Lung (tissue), 16 donors: ENCODE data around the gene BMP3. TPM values are rescaled to one million over a fixed set of nuclear protein-coding genes. Genes with fewer than 3 reads are reported as not detected.

ENCODE experiments used
- ATAC-seq: fragments of 200-7000 bp; cut with Tn5 transposase; one replicate; pipeline ENCODE4 v1.9.1; 2020; ENCODE audit warnings: moderate number of reproducible peaks; ENCODE audit not compliant: insufficient read depth, low FRiP score
- DNase-seq, 3 donors: peaks; one replicate each; pipeline ENCODE4 v3.0.0-alpha.2; 2013 to 2017
- H3K27ac ChIP-seq, 2 donors: one replicate each; pipeline ENCODE4 v1.5.1; 2013; ENCODE audit warnings: mild to moderate bottlenecking in 2 of 2, moderate library complexity in 2 of 2, control low read depth in 1 of 2, inconsistent platforms in 1 of 2, low read depth in 1 of 2, low read length in 1 of 2
- H3K27me3 ChIP-seq, 3 donors: one replicate each; pipeline ENCODE4 v1.5.1; 2013; ENCODE audit warnings: low read length in 2 of 3; ENCODE audit not compliant: control insufficient read depth in 3 of 3, insufficient read depth in 3 of 3
- H3K36me3 ChIP-seq, 4 donors: one replicate each; pipeline ENCODE4 v1.5.1; 2013; ENCODE audit warnings: low read length in 4 of 4, mild to moderate bottlenecking in 1 of 4, moderate library complexity in 1 of 4; ENCODE audit not compliant: control insufficient read depth in 4 of 4, insufficient read depth in 4 of 4
- H3K4me1 ChIP-seq, 5 donors: one replicate each; pipeline ENCODE4 v1.5.1; 2013; ENCODE audit warnings: low read length in 5 of 5, mild to moderate bottlenecking in 2 of 5, moderate library complexity in 1 of 5; ENCODE audit not compliant: control insufficient read depth in 5 of 5, insufficient read depth in 5 of 5
- H3K4me3 ChIP-seq: one replicate; pipeline ENCODE4 v1.5.1; 2013; ENCODE audit warnings: mild to moderate bottlenecking, control low read depth, moderate library complexity
- H3K9ac ChIP-seq, 2 donors: one replicate each; pipeline ENCODE4 v1.5.1; 2013; ENCODE audit warnings: low read length in 2 of 2, control low read depth in 1 of 2; ENCODE audit not compliant: insufficient read depth in 1 of 2
- H3K9me3 ChIP-seq, 4 donors: one replicate each; pipeline ENCODE4 v1.5.1; 2013; ENCODE audit warnings: low read length in 3 of 4, mild to moderate bottlenecking in 1 of 4, moderate library complexity in 1 of 4; ENCODE audit not compliant: control insufficient read depth in 4 of 4, insufficient read depth in 3 of 4
- CTCF ChIP-seq: IDR thresholded peaks from 2 replicates; pipeline ENCODE4 v1.5.1; 2012; ENCODE audit warnings: mild to moderate bottlenecking; ENCODE audit errors: control extremely low read depth, extremely low read depth
- WGBS, 2 donors: extraction: QIAGEN DNeasy Blood & Tissue Kit; methylation state at CpG; one replicate each; pipeline ENCODE4 v1.1.7; 2013; 5-methylcytosine and 5-hydroxymethylcytosine counted together
- long read RNA-seq, 5 donors: transcript quantifications; one replicate each; lab custom pipeline, GENCODE V29; 2026
- polyA plus RNA-seq, 2 donors: library from polyadenylated mRNA; stranded (reverse); fragments of 200-250 nt; gene quantifications; one replicate each; pipeline ENCODE4 v1.2.1, GENCODE V29; 2013
- total RNA-seq, 2 donors: library from RNA; depleted of rRNA in 1 of 2; stranded (reverse); fragments of >200 nt in 1 of 2; gene quantifications; one replicate each; pipeline ENCODE4 v1.2.1, GENCODE V29; 2014 to 2021
- donor health status: control.
- donor health status: control.
- donor health status: Bipolar disorder and iron deficiency.
- donor health status: healthy.
- donor health status: DM: yes; HTN: yes; CAD: no.

BMP3 gene
- 10 to 100 TPM in 1 of 2 donors, 1 to 10 TPM in 1; 7.7 to 24.1 TPM for total RNA-seq
- 1 to 10 TPM; 1.6 to 2.6 TPM for polyA plus RNA-seq
- long read RNA-seq, donor 1, full-length matches to known transcripts: 22 of 37 reads
- long read RNA-seq, donor 1, partial matches to known transcripts: 9 of 37 reads
- long read RNA-seq, donor 1, other reads (novel, unspliced or antisense): 6 of 37 reads
- long read RNA-seq, donor 2, full-length matches to known transcripts: 3 of 10 reads
- long read RNA-seq, donor 2, partial matches to known transcripts: 7 of 10 reads
- long read RNA-seq, donor 2, other reads (novel, unspliced or antisense): 0 of 10 reads
- long read RNA-seq, donor 3, full-length matches to known transcripts: 8 of 24 reads
- long read RNA-seq, donor 3, partial matches to known transcripts: 16 of 24 reads
- long read RNA-seq, donor 3, other reads (novel, unspliced or antisense): 0 of 24 reads
- long read RNA-seq, donor 4, full-length matches to known transcripts: 3 of 3 reads
- long read RNA-seq, donor 4, partial matches to known transcripts: 0 of 3 reads
- long read RNA-seq, donor 4, other reads (novel, unspliced or antisense): 0 of 3 reads
- long read RNA-seq, donor 5, full-length matches to known transcripts: 20 of 35 reads
- long read RNA-seq, donor 5, partial matches to known transcripts: 15 of 35 reads
- long read RNA-seq, donor 5, other reads (novel, unspliced or antisense): 0 of 35 reads

GRCh38 chr4:81030061-81030980, at the start of gene BMP3:
BMP3 (plus strand) TSS chr4:81030708; CDS start chr4:81031285, 577 bp downstream.
- peak; percentile 70 to 81 (median 78) for DNase-seq
- WGBS, 2 donors: 2% methylated on average over 41 to 43 of the region's 43 CpGs
- H3K27me3 ChIP-seq: peaks cover 0 to 45% (median 33%) of the 10 kb centered on the region in 3 donors

GRCh38 chr4:80986011-80986410, 44.5 kb upstream of the BMP3 start:
- Histone ChIP-seq H3K9ac (no peak overlapping the region), H3K4me1 (no peaks in the 10 kb centered on the region), H3K27ac (no peak overlapping the region), H3K9me3 (no peaks in the 10 kb centered on the region), H3K4me3 (no peak overlapping the region), H3K27me3 (no peaks in the 10 kb centered on the region), H3K36me3 (no peaks in the 10 kb centered on the region)
- DNase-seq: no peak
- ATAC-seq: no peak
- no peak for TF ChIP-seq CTCF

More at GRCh38 chr4:81030061-81030980, at the start of gene BMP3:
- Histone ChIP-seq H3K4me3 (peak within 1 kb of the TSS; percentile 17), H3K36me3 (no peaks in the 10 kb centered on the region), H3K27ac (peak within 1 kb of the TSS in 1 of 2 donors; percentile 62), H3K4me1 (peaks cover 0 to 21% (median 2%) of the 10 kb centered on the region in 5 donors), H3K9me3 (no peaks in the 10 kb centered on the region), H3K9ac (peak within 1 kb of the TSS; percentile 14 to 50)
- peak; percentile 55 for ATAC-seq
- no peak for TF ChIP-seq CTCF

GRCh38 chr4:80989921-80990544, 40.5 kb upstream of the BMP3 start:
- 8 to 12% methylated on average over 2 of the region's 2 CpGs for WGBS, 2 donors
- Histone ChIP-seq H3K27me3 (no peaks in the 10 kb centered on the region), H3K4me3 (no peak overlapping the region), H3K27ac (no peak overlapping the region), H3K36me3 (no peaks in the 10 kb centered on the region), H3K4me1 (no peaks in the 10 kb centered on the region), H3K9ac (no peak overlapping the region), H3K9me3 (no peaks in the 10 kb centered on the region)
- ATAC-seq: peak; percentile 59
- TF ChIP-seq CTCF: peak; percentile 64
- DNase-seq: peak; percentile 18 to 85 (median 79)
